Peyer's patch (tissue), 4 donors: ENCODE data around the gene GMEB2.

ENCODE experiments used
- POLR2A ChIP-seq, 2 donors: fragments of 450-650 bp; IDR thresholded peaks; one replicate each; pipeline ENCODE4 v1.5.1; 2017; ENCODE audit warnings: antibody characterized with exemption in 2 of 2, mild to moderate bottlenecking in 2 of 2, moderate library complexity in 2 of 2
- TF ChIP-seq, protein P1 (sequence below), 6 experiments: fragments of 450-650 bp in 4 of 6; fragments of 200-600 bp in 2 of 6; sonication (generic) in 1 of 6; IDR thresholded peaks; one replicate each; pipeline ENCODE4 v1.5.1; 2017 to 2019; ENCODE audit warnings: antibody characterized with exemption in 6 of 6, mild to moderate bottlenecking in 3 of 6, moderate library complexity in 1 of 6

DNA sequence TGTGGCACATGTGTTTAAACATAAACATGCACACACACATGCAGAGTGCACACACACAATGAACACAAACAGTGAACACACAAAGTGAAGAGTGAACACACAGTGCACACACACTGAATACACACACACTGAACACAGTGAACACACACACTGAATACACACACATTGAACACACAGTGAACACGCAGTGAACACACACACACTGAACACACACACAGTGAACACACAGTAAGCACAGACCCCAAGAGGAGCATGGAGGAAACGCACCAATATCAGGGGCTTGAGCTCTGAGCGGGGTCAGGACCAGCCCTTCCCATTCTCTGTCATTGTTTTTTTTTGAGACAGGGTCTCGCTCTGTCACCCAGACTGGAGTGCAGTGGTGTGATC, 35.8 kb downstream of the GMEB2 start:
- TF ChIP-seq, protein P1, sequence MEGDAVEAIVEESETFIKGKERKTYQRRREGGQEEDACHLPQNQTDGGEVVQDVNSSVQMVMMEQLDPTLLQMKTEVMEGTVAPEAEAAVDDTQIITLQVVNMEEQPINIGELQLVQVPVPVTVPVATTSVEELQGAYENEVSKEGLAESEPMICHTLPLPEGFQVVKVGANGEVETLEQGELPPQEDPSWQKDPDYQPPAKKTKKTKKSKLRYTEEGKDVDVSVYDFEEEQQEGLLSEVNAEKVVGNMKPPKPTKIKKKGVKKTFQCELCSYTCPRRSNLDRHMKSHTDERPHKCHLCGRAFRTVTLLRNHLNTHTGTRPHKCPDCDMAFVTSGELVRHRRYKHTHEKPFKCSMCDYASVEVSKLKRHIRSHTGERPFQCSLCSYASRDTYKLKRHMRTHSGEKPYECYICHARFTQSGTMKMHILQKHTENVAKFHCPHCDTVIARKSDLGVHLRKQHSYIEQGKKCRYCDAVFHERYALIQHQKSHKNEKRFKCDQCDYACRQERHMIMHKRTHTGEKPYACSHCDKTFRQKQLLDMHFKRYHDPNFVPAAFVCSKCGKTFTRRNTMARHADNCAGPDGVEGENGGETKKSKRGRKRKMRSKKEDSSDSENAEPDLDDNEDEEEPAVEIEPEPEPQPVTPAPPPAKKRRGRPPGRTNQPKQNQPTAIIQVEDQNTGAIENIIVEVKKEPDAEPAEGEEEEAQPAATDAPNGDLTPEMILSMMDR (IDR thresholded peaks at IDR 0.05), result no peak
- no peak for TF ChIP-seq POLR2A (IDR thresholded peaks at IDR 0.05)
